ENCODE results near the gene UNC79. TPM values are rescaled to one million over a fixed set of nuclear protein-coding genes. Genes with fewer than 3 reads are reported as not detected.

UNC79 gene
- total RNA-seq, 2 donors from 2014 or later = 6.0 to 14.4 TPM

DNA sequence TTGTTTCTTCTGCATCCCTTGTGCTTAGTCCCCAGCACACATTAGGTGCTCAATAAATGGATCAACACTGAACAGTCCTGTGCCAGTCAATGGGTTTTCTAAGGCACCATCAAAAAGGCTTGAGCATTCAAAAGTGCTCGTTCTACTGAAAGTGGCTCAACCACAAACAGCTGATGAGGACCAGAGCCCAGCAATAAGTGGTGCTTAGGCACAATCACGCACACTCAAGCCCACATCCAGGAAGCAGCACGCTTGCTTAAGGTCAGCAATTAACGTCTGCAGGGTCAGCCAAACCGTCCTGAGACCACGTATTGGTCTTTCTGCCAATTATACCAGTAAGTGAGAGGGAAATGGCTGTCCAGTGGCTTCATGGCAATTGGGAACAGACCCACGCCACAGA, 301.0 kb downstream of the UNC79 start:
- Histone ChIP-seq H3K27me3 (ENCODE audit: control insufficient read depth, insufficient read depth, low read length, poor library complexity, severe bottlenecking) (no peaks in the 10 kb centered on the region), H3K9me3 (ENCODE audit: control insufficient read depth, low read length) (no peaks in the 10 kb centered on the region), H3K27ac (ENCODE audit: low read depth, low read length) (no peak overlapping the region), H3K36me3 (ENCODE audit: control insufficient read depth, insufficient read depth, low read length) (peaks cover 17% of the 10 kb centered on the region), H3K4me3 (ENCODE audit: low read length) (no peak overlapping the region), H3K9ac (ENCODE audit: extremely low read depth, low read length, poor library complexity, severe bottlenecking) (no peak overlapping the region), H3K4me1 (ENCODE audit: control insufficient read depth, insufficient read depth, low read length) (no peaks in the 10 kb centered on the region)
- Mint-ChIP-seq H3K4me3 (no peak overlapping the region), H3K4me1 (peaks cover 4% of the 10 kb centered on the region), H3K27ac (no peak overlapping the region), H3K27me3 (ENCODE audit: insufficient read depth) (no peaks in the 10 kb centered on the region), H3K36me3 (ENCODE audit: low read depth) (peaks cover 62% of the 10 kb centered on the region), H3K9me3 (no peaks in the 10 kb centered on the region)
- TF ChIP-seq, protein P1, sequence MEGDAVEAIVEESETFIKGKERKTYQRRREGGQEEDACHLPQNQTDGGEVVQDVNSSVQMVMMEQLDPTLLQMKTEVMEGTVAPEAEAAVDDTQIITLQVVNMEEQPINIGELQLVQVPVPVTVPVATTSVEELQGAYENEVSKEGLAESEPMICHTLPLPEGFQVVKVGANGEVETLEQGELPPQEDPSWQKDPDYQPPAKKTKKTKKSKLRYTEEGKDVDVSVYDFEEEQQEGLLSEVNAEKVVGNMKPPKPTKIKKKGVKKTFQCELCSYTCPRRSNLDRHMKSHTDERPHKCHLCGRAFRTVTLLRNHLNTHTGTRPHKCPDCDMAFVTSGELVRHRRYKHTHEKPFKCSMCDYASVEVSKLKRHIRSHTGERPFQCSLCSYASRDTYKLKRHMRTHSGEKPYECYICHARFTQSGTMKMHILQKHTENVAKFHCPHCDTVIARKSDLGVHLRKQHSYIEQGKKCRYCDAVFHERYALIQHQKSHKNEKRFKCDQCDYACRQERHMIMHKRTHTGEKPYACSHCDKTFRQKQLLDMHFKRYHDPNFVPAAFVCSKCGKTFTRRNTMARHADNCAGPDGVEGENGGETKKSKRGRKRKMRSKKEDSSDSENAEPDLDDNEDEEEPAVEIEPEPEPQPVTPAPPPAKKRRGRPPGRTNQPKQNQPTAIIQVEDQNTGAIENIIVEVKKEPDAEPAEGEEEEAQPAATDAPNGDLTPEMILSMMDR (conservative IDR thresholded peaks at IDR 0.05) = no peak
- DNase-seq = no peak
- WGBS, 2 experiments (ENCODE audit: insufficient coverage in 1 of 2, insufficient read length in 1 of 2) = 91 to 95% methylated on average over 7 of the region's 7 CpGs

GRCh38 chr14:93732524-93732923, 301.8 kb downstream of the UNC79 start:
- H3K9ac ChIP-seq (ENCODE audit: extremely low read depth, low read length, poor library complexity, severe bottlenecking) = no peak overlapping the region
- TF ChIP-seq, protein P1 (conservative IDR thresholded peaks at IDR 0.05) = no peak
- peaks cover 4% of the 10 kb centered on the region for H3K4me1 Mint-ChIP-seq
- no peaks in the 10 kb centered on the region for H3K27me3 ChIP-seq (ENCODE audit: control insufficient read depth, insufficient read depth, low read length, poor library complexity, severe bottlenecking)
- H3K27ac Mint-ChIP-seq = no peak overlapping the region
- H3K4me1 ChIP-seq (ENCODE audit: control insufficient read depth, insufficient read depth, low read length) = no peaks in the 10 kb centered on the region
- peaks cover 20% of the 10 kb centered on the region for H3K36me3 ChIP-seq (ENCODE audit: control insufficient read depth, insufficient read depth, low read length)
- H3K9me3 Mint-ChIP-seq = no peaks in the 10 kb centered on the region
- DNase-seq = no peak
- H3K36me3 Mint-ChIP-seq (ENCODE audit: low read depth) = peaks cover 65% of the 10 kb centered on the region
- no peak overlapping the region for H3K4me3 ChIP-seq (ENCODE audit: low read length)
- H3K27ac ChIP-seq (ENCODE audit: low read depth, low read length) = no peak overlapping the region
- H3K4me3 Mint-ChIP-seq = no peak overlapping the region
- H3K9me3 ChIP-seq (ENCODE audit: control insufficient read depth, low read length) = no peaks in the 10 kb centered on the region
- H3K27me3 Mint-ChIP-seq (ENCODE audit: insufficient read depth) = no peaks in the 10 kb centered on the region
- WGBS, 2 experiments (ENCODE audit: insufficient coverage in 1 of 2, insufficient read length in 1 of 2) = 89 to 92% methylated on average over 9 to 10 of the region's 10 CpGs

GRCh38 chr14:93733231-93733630, 302.5 kb downstream of the UNC79 start:
- no peak for DNase-seq
- peaks cover 20% of the 10 kb centered on the region for H3K36me3 ChIP-seq (ENCODE audit: control insufficient read depth, insufficient read depth, low read length)
- no peak overlapping the region for H3K4me3 Mint-ChIP-seq
- WGBS, 2 experiments (ENCODE audit: insufficient coverage in 1 of 2, insufficient read length in 1 of 2) = 93 to 96% methylated on average over 10 to 11 of the region's 11 CpGs
- no peaks in the 10 kb centered on the region for H3K27me3 Mint-ChIP-seq (ENCODE audit: insufficient read depth)
- H3K9me3 ChIP-seq (ENCODE audit: control insufficient read depth, low read length) = no peaks in the 10 kb centered on the region
- H3K27ac ChIP-seq (ENCODE audit: low read depth, low read length) = no peak overlapping the region
- H3K27ac Mint-ChIP-seq = no peak overlapping the region
- no peak overlapping the region for H3K4me3 ChIP-seq (ENCODE audit: low read length)
- H3K27me3 ChIP-seq (ENCODE audit: control insufficient read depth, insufficient read depth, low read length, poor library complexity, severe bottlenecking) = no peaks in the 10 kb centered on the region
- H3K4me1 Mint-ChIP-seq = peaks cover 4% of the 10 kb centered on the region
- no peaks in the 10 kb centered on the region for H3K9me3 Mint-ChIP-seq
- TF ChIP-seq, protein P1 (conservative IDR thresholded peaks at IDR 0.05) = no peak
- H3K36me3 Mint-ChIP-seq (ENCODE audit: low read depth) = peaks cover 63% of the 10 kb centered on the region
- H3K9ac ChIP-seq (ENCODE audit: extremely low read depth, low read length, poor library complexity, severe bottlenecking) = no peak overlapping the region
- no peaks in the 10 kb centered on the region for H3K4me1 ChIP-seq (ENCODE audit: control insufficient read depth, insufficient read depth, low read length)
